Ectodermal cell (in vitro differentiated cells): ENCODE results near the gene IQSEC1.
"Not testable (repeated sequence)": the region's sequence is repeated elsewhere in the genome, so short reads cannot be mapped to it uniquely, and the experiment has no call there.

Experiments
- H3K27ac ChIP-seq: 2 replicates; pipeline ENCODE4 v1.7.0; 2013; ENCODE audit warnings: mild to moderate bottlenecking, low read depth, low read length; ENCODE audit not compliant: insufficient read depth, poor library complexity, severe bottlenecking
- H3K27me3 ChIP-seq: 2 replicates; pipeline ENCODE4 v1.7.0; 2013; ENCODE audit warnings: mild to moderate bottlenecking, low read length; ENCODE audit not compliant: insufficient read depth, control insufficient read depth, poor library complexity, severe bottlenecking
- H3K36me3 ChIP-seq: one replicate; pipeline ENCODE4 v1.7.0; 2013; ENCODE audit warnings: low read length; ENCODE audit not compliant: control insufficient read depth, insufficient read depth
- H3K4me1 ChIP-seq: one replicate; pipeline ENCODE4 v1.7.0; 2013; ENCODE audit warnings: low read length; ENCODE audit not compliant: control insufficient read depth, insufficient read depth
- H3K4me3 ChIP-seq: 2 replicates; pipeline ENCODE4 v1.7.0; 2013; ENCODE audit warnings: low read depth, low read length, control low read depth; ENCODE audit not compliant: insufficient read depth
- H3K9me3 ChIP-seq: 2 replicates; pipeline ENCODE4 v1.7.0; 2013; ENCODE audit warnings: mild to moderate bottlenecking, low read length, moderate library complexity; ENCODE audit not compliant: control insufficient read depth
- WGBS, 2 experiments: methylation state at CpG; one replicate each; pipeline ENCODE4 v1.1.7; 2013; ENCODE audit warnings: missing lambda C conversion rate in 2 of 2; 5-methylcytosine and 5-hydroxymethylcytosine counted together

Gene IQSEC1

GRCh38 chr3:12868039-12869034 lies 204.9 kb downstream of the IQSEC1 start:
- 2 to 3% methylated on average over 44 of the region's 45 CpGs for WGBS, 2 experiments
- Histone ChIP-seq H3K4me3 (peak overlapping the region; percentile 44), H3K27me3 (peaks cover 8% of the 10 kb centered on the region), H3K27ac (no peak overlapping the region), H3K36me3 (no peaks in the 10 kb centered on the region), H3K9me3 (no peaks in the 10 kb centered on the region), H3K4me1 (peaks cover 9% of the 10 kb centered on the region)

GRCh38 chr3:12866836-12867235 lies 206.4 kb downstream of the IQSEC1 start:
- H3K27ac ChIP-seq = no peak overlapping the region
- peaks cover 8% of the 10 kb centered on the region for H3K27me3 ChIP-seq
- no peaks in the 10 kb centered on the region for H3K36me3 ChIP-seq
- H3K4me1 ChIP-seq = peaks cover 9% of the 10 kb centered on the region
- no peaks in the 10 kb centered on the region for H3K9me3 ChIP-seq
- H3K4me3 ChIP-seq = no peak overlapping the region
- 80 to 81% methylated on average over 6 of the region's 6 CpGs for WGBS, 2 experiments

- no peak overlapping the region for H3K4me3 ChIP-seq
Observed at GRCh38 chr3:12865271-12865670, 208.0 kb downstream of the IQSEC1 start.

GRCh38 chr3:12862387-12862786 lies 210.8 kb downstream of the IQSEC1 start:
- H3K4me1 ChIP-seq = no peaks in the 10 kb centered on the region
- no peaks in the 10 kb centered on the region for H3K27me3 ChIP-seq
- no peak overlapping the region for H3K4me3 ChIP-seq
- H3K9me3 ChIP-seq = no peaks in the 10 kb centered on the region
- no peaks in the 10 kb centered on the region for H3K36me3 ChIP-seq
- H3K27ac ChIP-seq = no peak overlapping the region
- WGBS, 2 experiments = 93% methylated on average over 8 of the region's 8 CpGs

More at GRCh38 chr3:12865271-12865670, 208.0 kb downstream of the IQSEC1 start:
- Histone ChIP-seq H3K9me3 (no peaks in the 10 kb centered on the region), H3K36me3 (no peaks in the 10 kb centered on the region), H3K27me3 (peaks cover 8% of the 10 kb centered on the region), H3K4me1 (peaks cover 9% of the 10 kb centered on the region), H3K27ac (no peak overlapping the region)
- WGBS, 2 experiments = 95 to 96% methylated on average over 4 of the region's 4 CpGs

- H3K36me3 ChIP-seq = no peaks in the 10 kb centered on the region
- 92 to 95% methylated on average over 5 of the region's 5 CpGs for WGBS, 2 experiments
- no peaks in the 10 kb centered on the region for H3K27me3 ChIP-seq
- H3K27ac ChIP-seq = no peak overlapping the region
- no peaks in the 10 kb centered on the region for H3K9me3 ChIP-seq
- H3K4me1 ChIP-seq = no peaks in the 10 kb centered on the region
- no peak overlapping the region for H3K4me3 ChIP-seq
Observed at GRCh38 chr3:12861611-12862010, 211.6 kb downstream of the IQSEC1 start.

GRCh38 chr3:12859840-12860239 lies 213.4 kb downstream of the IQSEC1 start:
- no peaks in the 10 kb centered on the region for H3K9me3 ChIP-seq
- H3K36me3 ChIP-seq = no peaks in the 10 kb centered on the region
- H3K4me3 ChIP-seq = no peak overlapping the region
- H3K4me1 ChIP-seq = no peaks in the 10 kb centered on the region
- 84 to 88% methylated on average over 7 of the region's 7 CpGs for WGBS, 2 experiments
- no peaks in the 10 kb centered on the region for H3K27me3 ChIP-seq
- no peak overlapping the region for H3K27ac ChIP-seq

GRCh38 chr3:12856626-12857025 lies 216.6 kb downstream of the IQSEC1 start:
- Histone ChIP-seq H3K9me3 (no peaks in the 10 kb centered on the region), H3K4me3 (no peak overlapping the region), H3K27ac (no peak overlapping the region), H3K36me3 (no peaks in the 10 kb centered on the region), H3K27me3 (no peaks in the 10 kb centered on the region), H3K4me1 (no peaks in the 10 kb centered on the region)
- 83 to 88% methylated on average over 5 of the region's 5 CpGs for WGBS, 2 experiments

- WGBS, 2 experiments = 93 to 97% methylated on average over 4 of the region's 4 CpGs
- H3K27me3 ChIP-seq = no peaks in the 10 kb centered on the region
- no peaks in the 10 kb centered on the region for H3K9me3 ChIP-seq
- no peak overlapping the region for H3K27ac ChIP-seq
- H3K4me3 ChIP-seq = no peak overlapping the region
- H3K4me1 ChIP-seq = no peaks in the 10 kb centered on the region
- H3K36me3 ChIP-seq = no peaks in the 10 kb centered on the region
Observed at GRCh38 chr3:12854565-12854964, 218.7 kb downstream of the IQSEC1 start.

- not testable (repeated sequence) for H3K9me3 ChIP-seq, H3K27ac ChIP-seq, H3K27me3 ChIP-seq, H3K4me3 ChIP-seq, H3K36me3 ChIP-seq, H3K4me1 ChIP-seq
- WGBS, 2 experiments = 91 to 93% methylated on average over 2 of the region's 2 CpGs
Observed at GRCh38 chr3:12853847-12854246, 219.4 kb downstream of the IQSEC1 start.

GRCh38 chr3:12852201-12852600 lies 221.0 kb downstream of the IQSEC1 start:
- H3K27ac ChIP-seq = no peak overlapping the region
- no peaks in the 10 kb centered on the region for H3K4me1 ChIP-seq
- WGBS, 2 experiments = 87 to 89% methylated on average over 3 of the region's 3 CpGs
- no peaks in the 10 kb centered on the region for H3K9me3 ChIP-seq
- H3K36me3 ChIP-seq = no peaks in the 10 kb centered on the region
- H3K4me3 ChIP-seq = no peak overlapping the region
- H3K27me3 ChIP-seq = no peaks in the 10 kb centered on the region
